Astrocyte (in vitro differentiated cells and primary cell): Measurements from ENCODE around the gene PRXL2B.

Experiments used
- EZH2 ChIP-seq: IDR thresholded peaks from 2 replicates; pipeline ENCODE4 v1.6.1; 2012; ENCODE audit warnings: mild to moderate bottlenecking, low read length, inconsistent platforms; ENCODE audit not compliant: insufficient read depth
- TF ChIP-seq, protein P1 (sequence below): IDR thresholded peaks from 2 replicates; pipeline ENCODE4 v1.5.1; 2011; ENCODE audit warnings: low read depth, mild to moderate bottlenecking, inconsistent platforms, low read length, moderate library complexity; ENCODE audit not compliant: insufficient read depth

DNA sequence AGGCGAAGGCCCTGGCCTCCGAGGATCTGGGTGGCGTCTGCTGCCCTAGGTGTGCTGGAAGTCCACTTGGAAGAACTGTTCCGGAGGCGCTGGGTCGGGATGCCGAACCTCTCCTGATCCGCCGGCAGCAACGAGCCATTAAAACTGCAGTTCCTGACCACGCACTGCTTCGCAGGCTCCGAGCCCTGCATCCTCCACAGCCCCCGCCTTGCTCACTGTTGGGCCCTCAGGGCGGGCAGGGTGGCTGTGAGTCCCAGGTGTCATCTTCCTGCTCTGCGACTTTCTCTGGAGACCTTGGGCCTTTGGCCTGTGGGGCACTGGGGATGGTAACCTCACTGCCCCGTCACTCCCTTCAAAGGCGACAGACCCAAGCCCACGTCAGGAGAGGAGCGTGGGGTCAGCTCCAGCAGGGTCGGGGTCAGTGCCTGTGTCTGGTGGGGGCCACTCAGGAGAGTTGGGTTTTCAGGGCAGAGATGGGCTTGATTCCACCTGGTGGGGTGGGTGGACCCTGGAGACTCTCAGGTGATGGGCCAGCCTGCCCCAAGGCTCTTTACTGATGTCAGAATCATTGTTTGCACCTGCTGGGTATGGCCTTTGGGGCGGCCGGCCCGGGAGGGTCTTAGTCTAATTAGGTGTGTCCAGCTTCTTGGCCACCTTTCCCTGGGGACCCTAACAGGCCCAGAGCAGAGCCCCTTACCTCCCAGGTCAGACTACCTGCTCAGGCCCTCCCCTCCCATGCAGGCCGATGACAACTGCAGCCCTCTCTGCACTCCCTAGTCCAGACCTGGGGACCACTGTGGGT is 3.1 kb downstream of the PRXL2B start:
- TF ChIP-seq, protein P1, sequence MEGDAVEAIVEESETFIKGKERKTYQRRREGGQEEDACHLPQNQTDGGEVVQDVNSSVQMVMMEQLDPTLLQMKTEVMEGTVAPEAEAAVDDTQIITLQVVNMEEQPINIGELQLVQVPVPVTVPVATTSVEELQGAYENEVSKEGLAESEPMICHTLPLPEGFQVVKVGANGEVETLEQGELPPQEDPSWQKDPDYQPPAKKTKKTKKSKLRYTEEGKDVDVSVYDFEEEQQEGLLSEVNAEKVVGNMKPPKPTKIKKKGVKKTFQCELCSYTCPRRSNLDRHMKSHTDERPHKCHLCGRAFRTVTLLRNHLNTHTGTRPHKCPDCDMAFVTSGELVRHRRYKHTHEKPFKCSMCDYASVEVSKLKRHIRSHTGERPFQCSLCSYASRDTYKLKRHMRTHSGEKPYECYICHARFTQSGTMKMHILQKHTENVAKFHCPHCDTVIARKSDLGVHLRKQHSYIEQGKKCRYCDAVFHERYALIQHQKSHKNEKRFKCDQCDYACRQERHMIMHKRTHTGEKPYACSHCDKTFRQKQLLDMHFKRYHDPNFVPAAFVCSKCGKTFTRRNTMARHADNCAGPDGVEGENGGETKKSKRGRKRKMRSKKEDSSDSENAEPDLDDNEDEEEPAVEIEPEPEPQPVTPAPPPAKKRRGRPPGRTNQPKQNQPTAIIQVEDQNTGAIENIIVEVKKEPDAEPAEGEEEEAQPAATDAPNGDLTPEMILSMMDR = no peak
- TF ChIP-seq EZH2 = no peak
